Vagina (tissue), 2 donors: ENCODE data around the gene MCM7. TPM values are rescaled to one million over a fixed set of nuclear protein-coding genes. Genes with fewer than 3 reads are reported as not detected.

Experiments used
- DNase-seq, 2 donors: peaks; one replicate each; pipeline ENCODE4 v3.0.0-alpha.2; 2017; ENCODE audit errors: extremely low spot score in 2 of 2
- H3K27ac ChIP-seq: fragments of 200-600 bp; sonication (generic); one replicate; pipeline ENCODE4 v1.5.1; 2019
- H3K27me3 ChIP-seq: fragments of 200-600 bp; sonication (generic); one replicate; pipeline ENCODE4 v1.5.1; 2019
- H3K36me3 ChIP-seq, 2 donors: fragments of 200-600 bp; sonication (generic); one replicate each; pipeline ENCODE4 v1.5.1; 2017 to 2019
- H3K4me1 ChIP-seq: fragments of 200-600 bp; sonication (generic); one replicate; pipeline ENCODE4 v1.5.1; 2019
- H3K4me3 ChIP-seq, 2 donors: fragments of 200-600 bp; sonication (generic); 1 replicate in 1 of 2; 2 replicates in 1 of 2; pipeline ENCODE4 v1.5.1; 2016 to 2019
- H3K9me3 ChIP-seq: fragments of 200-600 bp; sonication (generic); one replicate; pipeline ENCODE4 v1.5.1; 2019
- POLR2A ChIP-seq, 2 donors: fragments of 450-650 bp; IDR thresholded peaks; one replicate each; pipeline ENCODE4 v1.6.1; 2017; ENCODE audit warnings: antibody characterized with exemption in 2 of 2, mild to moderate bottlenecking in 2 of 2, moderate library complexity in 2 of 2
- POLR2AphosphoS5 ChIP-seq, 2 donors: sonication (generic); formaldehyde crosslinking; IDR thresholded peaks; one replicate each; pipeline ENCODE4 v1.9.0; 2017; ENCODE audit warnings: antibody characterized with exemption in 2 of 2, mild to moderate bottlenecking in 2 of 2, low read depth in 1 of 2; ENCODE audit not compliant: insufficient read depth in 1 of 2
- intact Hi-C: fragments of 100-400 bp; cut with DNase I; formaldehyde crosslinking; loops from one replicate; pipeline ENCODE4 v1.15.1; 2023
- total RNA-seq: library from RNA; depleted of rRNA; stranded (reverse); fragments of >200 nt; gene quantifications from one replicate; pipeline ENCODE4 v1.2.3, GENCODE V29; 2016
- TF ChIP-seq, protein P1 (sequence below), 3 experiments: fragments of 450-650 bp in 2 of 3; fragments of 200-600 bp in 1 of 3; sonication (generic) in 1 of 3; IDR thresholded peaks; one replicate each; pipeline ENCODE4 v1.5.1; 2017 to 2019; ENCODE audit warnings: antibody characterized with exemption in 3 of 3, mild to moderate bottlenecking in 2 of 3, moderate library complexity in 2 of 3

MCM7 gene
- total RNA-seq, 1 donor from 2014 or later: 35.1 TPM

DNA sequence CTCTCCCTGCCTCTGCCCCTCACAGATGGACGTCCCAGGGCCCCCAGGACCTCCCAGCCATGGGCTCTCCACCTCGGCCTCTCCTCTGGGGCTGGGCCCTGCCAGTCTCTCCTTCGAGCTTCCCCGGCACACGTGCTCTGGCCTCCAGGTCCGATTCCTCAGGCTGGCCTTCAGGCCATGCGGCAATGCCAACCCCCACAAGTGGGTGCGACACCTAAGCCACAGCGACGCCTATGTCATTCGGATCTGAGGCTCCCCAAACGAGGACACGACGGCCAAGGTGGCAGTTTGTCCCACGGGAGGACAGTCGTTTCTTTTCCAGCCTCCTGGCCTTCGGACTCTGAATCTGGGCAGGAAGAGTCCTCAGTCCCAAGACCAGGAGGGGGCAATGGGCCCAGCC, 5.4 kb upstream of the MCM7 start:
- no peak overlapping the region for H3K4me3 ChIP-seq
- H3K9me3 ChIP-seq: no peaks in the 10 kb centered on the region
- no peaks in the 10 kb centered on the region for H3K27me3 ChIP-seq
- no peak for TF ChIP-seq POLR2A (IDR thresholded peaks at IDR 0.05)
- TF ChIP-seq, protein P1, sequence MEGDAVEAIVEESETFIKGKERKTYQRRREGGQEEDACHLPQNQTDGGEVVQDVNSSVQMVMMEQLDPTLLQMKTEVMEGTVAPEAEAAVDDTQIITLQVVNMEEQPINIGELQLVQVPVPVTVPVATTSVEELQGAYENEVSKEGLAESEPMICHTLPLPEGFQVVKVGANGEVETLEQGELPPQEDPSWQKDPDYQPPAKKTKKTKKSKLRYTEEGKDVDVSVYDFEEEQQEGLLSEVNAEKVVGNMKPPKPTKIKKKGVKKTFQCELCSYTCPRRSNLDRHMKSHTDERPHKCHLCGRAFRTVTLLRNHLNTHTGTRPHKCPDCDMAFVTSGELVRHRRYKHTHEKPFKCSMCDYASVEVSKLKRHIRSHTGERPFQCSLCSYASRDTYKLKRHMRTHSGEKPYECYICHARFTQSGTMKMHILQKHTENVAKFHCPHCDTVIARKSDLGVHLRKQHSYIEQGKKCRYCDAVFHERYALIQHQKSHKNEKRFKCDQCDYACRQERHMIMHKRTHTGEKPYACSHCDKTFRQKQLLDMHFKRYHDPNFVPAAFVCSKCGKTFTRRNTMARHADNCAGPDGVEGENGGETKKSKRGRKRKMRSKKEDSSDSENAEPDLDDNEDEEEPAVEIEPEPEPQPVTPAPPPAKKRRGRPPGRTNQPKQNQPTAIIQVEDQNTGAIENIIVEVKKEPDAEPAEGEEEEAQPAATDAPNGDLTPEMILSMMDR (IDR thresholded peaks at IDR 0.05): no peak
- TF ChIP-seq POLR2AphosphoS5 (IDR thresholded peaks at IDR 0.05; ENCODE audit: insufficient read depth in 1 of 2, low read depth in 1 of 2): no peak
- H3K36me3 ChIP-seq: peaks cover 0 to 51% of the 10 kb centered on the region in 2 donors
- DNase-seq: no peak
- no peak overlapping the region for H3K27ac ChIP-seq
- H3K4me1 ChIP-seq: peaks cover 15% of the 10 kb centered on the region
- intact Hi-C loops: no loop called here

- Histone ChIP-seq H3K36me3 (peaks cover 0 to 40% of the 10 kb centered on the region in 2 donors), H3K4me1 (peaks cover 15% of the 10 kb centered on the region), H3K27ac (no peak overlapping the region), H3K9me3 (no peaks in the 10 kb centered on the region), H3K4me3 (no peak overlapping the region), H3K27me3 (no peaks in the 10 kb centered on the region)
- no peak for DNase-seq
- intact Hi-C loops: no loop called here
- TF ChIP-seq, protein P1 (IDR thresholded peaks at IDR 0.05): no peak
- TF ChIP-seq POLR2AphosphoS5 (IDR thresholded peaks at IDR 0.05; ENCODE audit: insufficient read depth in 1 of 2, low read depth in 1 of 2): no peak
- no peak for TF ChIP-seq POLR2A (IDR thresholded peaks at IDR 0.05)
These were observed 4.3 kb upstream of the MCM7 start for GRCh38 chr7:100105534-100105933.

- Histone ChIP-seq H3K9me3 (no peaks in the 10 kb centered on the region), H3K4me1 (peaks cover 34% of the 10 kb centered on the region), H3K27ac (no peak overlapping the region), H3K4me3 (no peak overlapping the region), H3K36me3 (peaks cover 0 to 39% of the 10 kb centered on the region in 2 donors), H3K27me3 (no peaks in the 10 kb centered on the region)
- TF ChIP-seq, protein P1 (IDR thresholded peaks at IDR 0.05): no peak
- TF ChIP-seq POLR2A (IDR thresholded peaks at IDR 0.05) (no peak), POLR2AphosphoS5 (IDR thresholded peaks at IDR 0.05; ENCODE audit: insufficient read depth in 1 of 2, low read depth in 1 of 2) (no peak)
- intact Hi-C loops: no loop called here
- no peak for DNase-seq
These were observed 2.0 kb upstream of the MCM7 start for GRCh38 chr7:100102950-100103840.

- intact Hi-C loops: no loop called here
- Histone ChIP-seq H3K4me3 (peak overlapping the region; percentile 81 to 96), H3K9me3 (no peaks in the 10 kb centered on the region), H3K27me3 (no peaks in the 10 kb centered on the region), H3K27ac (peak overlapping the region; percentile 95), H3K36me3 (peaks cover 3 to 48% of the 10 kb centered on the region in 2 donors), H3K4me1 (peaks cover 34% of the 10 kb centered on the region)
- peak in 1 of 2 donors; percentile 96 for DNase-seq
- TF ChIP-seq POLR2AphosphoS5 (IDR thresholded peaks at IDR 0.05; ENCODE audit: insufficient read depth in 1 of 2, low read depth in 1 of 2): peak in 1 of 2 donors; percentile 92
- TF ChIP-seq, protein P1 (IDR thresholded peaks at IDR 0.05): no peak
- TF ChIP-seq POLR2A (IDR thresholded peaks at IDR 0.05): no peak
These were observed 679 bp downstream of the MCM7 start for GRCh38 chr7:100100420-100101015.
